Body of pancreas (tissue), 4 donors: Measurements from ENCODE around the gene AREG. TPM values are rescaled to one million over a fixed set of nuclear protein-coding genes. Genes with fewer than 3 reads are reported as not detected.

Source experiments
- ATAC-seq: fragments of 150-250 bp; one replicate; pipeline ENCODE4 v1.9.1; 2016
- DNase-seq, 4 donors: peaks; one replicate each; pipeline ENCODE4 v3.0.0-alpha.2; 2019
- H3K27ac ChIP-seq, 4 donors: fragments of 200-600 bp; sonication (generic); 1 replicate in 3 of 4; 2 replicates in 1 of 4; pipeline versions ENCODE4 v1.5.1 to v1.6.1; 2016 to 2019; ENCODE audit warnings: mild to moderate bottlenecking in 1 of 4, mixed read lengths in 1 of 4, moderate library complexity in 1 of 4
- H3K27me3 ChIP-seq, 2 donors: fragments of 200-600 bp; sonication (generic); one replicate each; pipeline ENCODE4 v1.6.0; 2016; ENCODE audit warnings: mild to moderate bottlenecking in 1 of 2
- H3K36me3 ChIP-seq, 2 donors: fragments of 200-600 bp; sonication (generic); replicated peaks in 1 of 2; 2 replicates each; pipeline ENCODE4 v1.5.1; 2016; ENCODE audit warnings: low read depth in 2 of 2; ENCODE audit not compliant: insufficient read depth in 1 of 2
- H3K4me1 ChIP-seq: fragments of 200-600 bp; sonication (generic); one replicate; pipeline ENCODE4 v1.6.0; 2016
- H3K4me3 ChIP-seq, 2 donors: fragments of 200-600 bp; sonication (generic); 1 replicate in 1 of 2; 2 replicates in 1 of 2; pipeline ENCODE4 v1.5.1; 2016 to 2019
- H3K9me3 ChIP-seq, 3 donors: fragments of 200-600 bp; sonication (generic); 1 replicate in 2 of 3; 2 replicates in 1 of 3; pipeline ENCODE4 v1.5.1; 2016
- CTCF ChIP-seq, 7 experiments: fragments of 450-650 bp in 4 of 7; fragments of 200-600 bp in 3 of 7; sonication (generic) in 3 of 7; IDR thresholded peaks; one replicate each; pipeline ENCODE4 v1.5.1; 2016 to 2019; ENCODE audit warnings: antibody characterized with exemption in 7 of 7
- POLR2A ChIP-seq, 3 donors: fragments of 450-650 bp; IDR thresholded peaks; one replicate each; pipeline ENCODE4 v1.6.1; 2016; ENCODE audit warnings: antibody characterized with exemption in 3 of 3, mild to moderate bottlenecking in 2 of 3
- WGBS, 2 donors: methylation state at CpG; one replicate each; pipeline ENCODE4 v1.1.5; 2017; 5-methylcytosine and 5-hydroxymethylcytosine counted together
- intact Hi-C: fragments of 100-400 bp; cut with DNase I; formaldehyde crosslinking; loops from one replicate; pipeline ENCODE4 v1.15.1; 2023
- total RNA-seq, 2 donors: library from RNA; depleted of rRNA; stranded (reverse); fragments of >200 nt; gene quantifications; one replicate each; pipeline ENCODE4 v1.1.0, GENCODE V29; 2016

AREG gene
- total RNA-seq, 2 donors from 2014 or later: 4.9 to 5.6 TPM

GRCh38 chr4:74504212-74504611 lies 59.3 kb downstream of the AREG start:
- Histone ChIP-seq H3K27me3 (no peaks in the 10 kb centered on the region), H3K4me1 (no peaks in the 10 kb centered on the region), H3K27ac (no peak overlapping the region), H3K4me3 (no peak overlapping the region), H3K36me3 (no peaks in the 10 kb centered on the region), H3K9me3 (no peaks in the 10 kb centered on the region)
- WGBS, 2 donors: 81 to 82% methylated on average over 1 of the region's 1 CpG
- no peak for DNase-seq
- intact Hi-C loops: no loop called here
- TF ChIP-seq CTCF (IDR thresholded peaks at IDR 0.05) (no peak), POLR2A (IDR thresholded peaks at IDR 0.05) (no peak)
- no peak for ATAC-seq

Other genes starting within 250 kb of the AREG start
- gene EPGN, start 136.7 kb upstream of the AREG start, total RNA-seq: not detected
- gene EREG, start 80.0 kb upstream of the AREG start, total RNA-seq: not detected